GM19324 (cell line): Measurements from ENCODE around the gene KDELR3.
A peak's percentile ranks its signal among the peaks of the same experiment; 100 is the strongest.

Experiments used
- ATAC-seq: cut with Tn5 transposase; IDR thresholded peaks from one replicate; pipeline ENCODE4 v1.9.1; 2021; ENCODE audit warnings: mild to moderate bottlenecking, moderate library complexity; ENCODE audit not compliant: unreplicated experiment, low FRiP score

Gene KDELR3

GRCh38 chr22:38506118-38506962 is 38.4 kb downstream of the KDELR3 start, which contains the start of gene DDX17:
DDX17 (minus strand) TSS chr22:38506311.
- ATAC-seq, result peak; percentile 87

GRCh38 chr22:38510416-38510970 is 42.6 kb downstream of the KDELR3 start:
- no peak for ATAC-seq

GRCh38 chr22:38513063-38513462 is 45.2 kb downstream of the KDELR3 start:
- ATAC-seq, result no peak

DNA sequence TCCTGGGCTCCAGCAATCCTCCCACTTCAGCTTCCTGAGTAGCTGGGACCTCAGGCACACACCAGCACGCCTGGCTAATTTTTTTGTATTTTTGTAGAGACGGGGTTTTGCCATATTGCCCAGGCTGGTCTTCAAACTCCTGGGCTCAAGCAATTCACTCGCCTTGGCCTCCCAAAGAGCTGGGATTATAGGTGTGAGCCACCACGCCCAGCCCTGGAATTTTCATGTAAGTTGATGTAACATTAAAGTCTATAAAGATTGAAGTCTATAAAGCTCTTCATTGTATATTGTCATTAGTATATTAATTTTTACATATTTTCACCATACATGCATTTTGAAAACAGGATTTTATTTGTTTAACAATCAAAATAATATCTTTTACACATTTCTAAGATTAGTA is 50.7 kb downstream of the KDELR3 start:
- ATAC-seq, result no peak

DNA sequence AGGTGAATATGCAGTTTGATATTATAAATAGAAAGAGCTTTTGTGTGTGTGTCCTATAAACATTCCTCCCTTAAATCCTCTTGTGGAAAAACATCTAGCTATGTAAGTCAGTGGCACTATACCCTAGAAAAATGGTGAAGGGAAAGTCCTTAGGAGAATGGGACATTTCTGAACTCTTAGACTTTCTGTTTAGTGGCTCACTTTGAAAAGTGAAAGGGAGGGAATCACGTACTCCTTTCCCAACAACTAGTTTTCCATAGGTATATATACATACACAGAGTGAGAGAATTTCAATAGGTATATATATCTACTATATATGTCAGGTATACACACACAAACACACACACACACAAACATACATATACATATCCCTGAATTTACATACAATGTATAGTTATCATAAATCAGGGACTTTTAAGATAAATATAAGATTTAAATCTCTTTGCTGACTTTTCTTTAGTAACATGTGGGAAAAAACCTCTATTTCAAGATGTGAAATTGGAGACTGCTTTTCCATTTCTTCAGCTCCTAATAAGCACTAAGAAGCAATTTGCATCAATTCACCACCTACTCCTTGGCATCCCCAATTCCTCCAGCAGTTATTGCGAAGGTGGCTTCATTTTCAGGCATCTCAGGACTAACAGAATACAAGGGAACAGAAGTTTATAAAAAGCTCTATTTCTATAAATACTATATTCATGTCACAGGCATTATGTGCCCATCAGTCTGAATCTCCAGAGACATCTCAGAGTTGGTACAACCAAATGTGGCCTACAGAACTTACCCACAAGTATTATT is 51.8 kb downstream of the KDELR3 start:
- no peak for ATAC-seq

DNA sequence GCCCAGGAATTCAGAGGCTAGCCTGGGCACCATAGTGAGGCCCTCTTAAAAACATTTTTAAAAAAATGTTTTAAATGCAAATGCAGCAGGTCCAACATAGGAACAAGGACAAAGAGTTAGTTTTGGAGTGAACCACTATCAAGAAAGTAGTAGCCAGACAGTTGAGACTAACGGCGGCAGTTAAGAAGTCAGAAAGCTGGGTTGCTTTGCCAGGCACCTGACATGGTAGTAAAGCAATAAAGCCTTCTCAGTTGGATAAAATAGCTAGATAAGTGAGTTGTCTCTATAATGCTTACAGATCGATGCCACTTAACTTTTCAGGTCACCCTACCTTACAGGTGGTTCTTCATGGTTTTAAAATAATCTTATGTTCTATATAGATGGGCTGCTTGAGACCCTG is 55.1 kb downstream of the KDELR3 start:
- no peak for ATAC-seq

GRCh38 chr22:38523479-38523878 is 55.6 kb downstream of the KDELR3 start:
- no peak for ATAC-seq

DNA sequence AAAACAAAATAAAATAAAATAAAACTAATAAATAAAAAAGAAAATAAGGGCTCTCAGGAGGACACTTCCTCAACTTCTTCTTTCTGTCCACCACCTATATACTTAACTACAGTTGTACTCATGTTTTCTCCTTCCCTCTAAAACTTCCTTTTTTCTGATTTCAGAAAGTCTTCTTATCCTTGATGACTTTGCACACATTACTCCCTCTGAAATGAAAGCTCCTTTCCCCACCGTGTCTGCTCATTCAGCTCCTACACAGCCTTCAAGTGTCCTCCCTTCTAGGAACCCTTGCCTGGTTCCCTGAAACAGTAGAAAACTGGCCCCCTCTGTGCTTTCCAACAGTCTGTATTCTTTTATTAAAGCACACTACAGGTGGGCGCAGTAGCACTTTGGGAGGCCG is 56.5 kb downstream of the KDELR3 start:
- ATAC-seq, result no peak

- no peak for ATAC-seq
Measured at GRCh38 chr22:38531251-38531938, 63.5 kb downstream of the KDELR3 start.
